ENCODE measurements around the gene GABBR2.

The GABBR2 gene

GRCh38 chr9:98485706-98486105, 223.0 kb downstream of the GABBR2 start:
- Histone ChIP-seq H3K36me3 (ENCODE audit: control insufficient read depth, insufficient read depth, low read length) (no peaks in the 10 kb centered on the region), H3K27me3 (ENCODE audit: control insufficient read depth, insufficient read depth, low read length) (no peaks in the 10 kb centered on the region), H3K4me1 (ENCODE audit: control insufficient read depth, insufficient read depth, low read length) (no peaks in the 10 kb centered on the region), H3K4me3 (ENCODE audit: low read length) (no peak overlapping the region), H3K27ac (ENCODE audit: low read length) (no peak overlapping the region), H3K9me3 (ENCODE audit: control insufficient read depth, insufficient read depth, low read length) (no peaks in the 10 kb centered on the region)
- no peak for DNase-seq (ENCODE audit: low read depth, low spot score)
- WGBS (ENCODE audit: insufficient coverage, insufficient read length), result no CpG with 5 or more reads among the region's 4 CpGs

DNA sequence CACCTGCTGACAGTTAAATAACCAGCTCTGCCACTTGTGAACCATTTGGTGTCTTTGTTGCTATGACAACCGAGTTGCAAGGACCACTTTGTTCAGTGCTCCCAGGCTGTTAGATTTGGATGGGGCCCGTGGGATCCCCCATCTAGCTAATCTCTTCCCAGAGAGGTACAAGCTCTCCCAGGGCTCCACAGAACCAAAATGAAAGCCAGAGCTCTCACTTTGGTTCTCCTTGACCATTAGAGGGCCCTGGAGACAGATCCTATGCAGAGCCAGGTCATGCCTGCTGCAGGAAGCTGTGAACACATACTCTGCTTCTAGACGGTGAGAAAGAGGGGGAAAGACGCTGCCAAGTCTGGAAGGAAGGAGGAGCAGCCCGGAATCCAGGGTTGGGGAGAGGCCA, 224.6 kb downstream of the GABBR2 start:
- Histone ChIP-seq H3K9me3 (ENCODE audit: control insufficient read depth, insufficient read depth, low read length) (no peaks in the 10 kb centered on the region), H3K4me1 (ENCODE audit: control insufficient read depth, insufficient read depth, low read length) (no peaks in the 10 kb centered on the region), H3K27ac (ENCODE audit: low read length) (no peak overlapping the region), H3K27me3 (ENCODE audit: control insufficient read depth, insufficient read depth, low read length) (no peaks in the 10 kb centered on the region), H3K36me3 (ENCODE audit: control insufficient read depth, insufficient read depth, low read length) (no peaks in the 10 kb centered on the region), H3K4me3 (ENCODE audit: low read length) (no peak overlapping the region)
- no peak for DNase-seq (ENCODE audit: low read depth, low spot score)
- no CpG with 5 or more reads among the region's 5 CpGs for WGBS (ENCODE audit: insufficient coverage, insufficient read length)

DNA sequence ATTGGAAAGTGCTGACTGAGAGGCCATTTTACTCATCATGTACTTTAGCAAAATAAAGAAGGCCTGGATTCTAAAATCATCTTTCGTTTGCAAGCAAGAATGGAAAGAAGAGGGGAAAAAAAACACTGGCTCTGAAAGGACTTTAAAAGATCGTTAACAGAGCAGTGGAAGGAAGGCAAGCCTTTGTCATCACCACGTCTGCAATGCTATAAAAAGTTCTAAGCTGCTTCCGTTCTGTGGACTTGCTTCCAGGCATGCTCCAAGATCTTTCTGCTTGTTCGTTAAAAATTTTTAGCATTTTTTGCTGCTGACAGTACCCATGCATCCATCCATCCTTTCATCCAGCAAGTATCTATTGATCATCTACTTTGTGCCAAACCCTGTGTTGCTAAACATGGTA, 226.5 kb downstream of the GABBR2 start:
- Histone ChIP-seq H3K4me1 (ENCODE audit: control insufficient read depth, insufficient read depth, low read length) (no peaks in the 10 kb centered on the region), H3K27ac (ENCODE audit: low read length) (no peak overlapping the region), H3K36me3 (ENCODE audit: control insufficient read depth, insufficient read depth, low read length) (no peaks in the 10 kb centered on the region), H3K4me3 (ENCODE audit: low read length) (no peak overlapping the region), H3K9me3 (ENCODE audit: control insufficient read depth, insufficient read depth, low read length) (no peaks in the 10 kb centered on the region), H3K27me3 (ENCODE audit: control insufficient read depth, insufficient read depth, low read length) (no peaks in the 10 kb centered on the region)
- DNase-seq (ENCODE audit: low read depth, low spot score), result no peak
- WGBS (ENCODE audit: insufficient coverage, insufficient read length), result no CpG with 5 or more reads among the region's 5 CpGs

- Histone ChIP-seq H3K4me3 (ENCODE audit: low read length) (no peak overlapping the region), H3K4me1 (ENCODE audit: control insufficient read depth, insufficient read depth, low read length) (no peaks in the 10 kb centered on the region), H3K27me3 (ENCODE audit: control insufficient read depth, insufficient read depth, low read length) (no peaks in the 10 kb centered on the region), H3K9me3 (ENCODE audit: control insufficient read depth, insufficient read depth, low read length) (no peaks in the 10 kb centered on the region), H3K27ac (ENCODE audit: low read length) (no peak overlapping the region), H3K36me3 (ENCODE audit: control insufficient read depth, insufficient read depth, low read length) (no peaks in the 10 kb centered on the region)
- DNase-seq (ENCODE audit: low read depth, low spot score), result no peak
- no CpG with 5 or more reads among the region's 5 CpGs for WGBS (ENCODE audit: insufficient coverage, insufficient read length)
Observed at GRCh38 chr9:98481676-98482075, 227.1 kb downstream of the GABBR2 start.

- no peak for DNase-seq (ENCODE audit: low read depth, low spot score)
- WGBS (ENCODE audit: insufficient coverage, insufficient read length), result no CpG with 5 or more reads among the region's 5 CpGs
Observed at GRCh38 chr9:98479967-98480847, 228.5 kb downstream of the GABBR2 start.

DNA sequence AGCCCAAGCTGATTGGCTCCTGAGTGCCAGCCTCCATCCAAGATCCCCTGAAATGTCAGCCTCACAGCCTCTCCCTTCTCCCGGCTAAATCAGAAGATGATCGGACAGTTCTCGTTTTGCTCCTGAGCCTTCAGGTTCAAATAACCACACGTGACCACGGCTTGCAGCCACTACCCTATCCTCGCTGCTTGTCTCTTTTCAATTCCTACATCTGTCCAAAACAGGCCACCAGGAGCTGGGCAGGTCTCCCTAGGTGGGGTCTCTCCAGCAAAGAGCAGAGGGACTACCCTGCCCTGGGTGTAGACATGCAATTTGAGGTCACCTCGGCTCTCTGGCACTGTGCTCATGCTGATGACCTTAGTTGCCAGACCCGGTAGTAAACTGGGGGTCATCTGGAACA, 229.3 kb downstream of the GABBR2 start:
- no peaks in the 10 kb centered on the region for H3K27me3 ChIP-seq (ENCODE audit: control insufficient read depth, insufficient read depth, low read length)
- no peaks in the 10 kb centered on the region for H3K36me3 ChIP-seq (ENCODE audit: control insufficient read depth, insufficient read depth, low read length)
- H3K9me3 ChIP-seq (ENCODE audit: control insufficient read depth, insufficient read depth, low read length), result no peaks in the 10 kb centered on the region
- WGBS (ENCODE audit: insufficient coverage, insufficient read length), result no CpG with 5 or more reads among the region's 8 CpGs
- no peaks in the 10 kb centered on the region for H3K4me1 ChIP-seq (ENCODE audit: control insufficient read depth, insufficient read depth, low read length)
- DNase-seq (ENCODE audit: low read depth, low spot score), result no peak
- H3K27ac ChIP-seq (ENCODE audit: low read length), result no peak overlapping the region
- H3K4me3 ChIP-seq (ENCODE audit: low read length), result no peak overlapping the region

More at GRCh38 chr9:98479967-98480847, 228.5 kb downstream of the GABBR2 start:
- H3K9me3 ChIP-seq (ENCODE audit: control insufficient read depth, insufficient read depth, low read length), result no peaks in the 10 kb centered on the region
- H3K27ac ChIP-seq (ENCODE audit: low read length), result no peak overlapping the region
- no peak overlapping the region for H3K4me3 ChIP-seq (ENCODE audit: low read length)
- H3K4me1 ChIP-seq (ENCODE audit: control insufficient read depth, insufficient read depth, low read length), result no peaks in the 10 kb centered on the region
- H3K36me3 ChIP-seq (ENCODE audit: control insufficient read depth, insufficient read depth, low read length), result no peaks in the 10 kb centered on the region
- H3K27me3 ChIP-seq (ENCODE audit: control insufficient read depth, insufficient read depth, low read length), result no peaks in the 10 kb centered on the region

- Histone ChIP-seq H3K4me1 (ENCODE audit: control insufficient read depth, insufficient read depth, low read length) (no peaks in the 10 kb centered on the region), H3K9me3 (ENCODE audit: control insufficient read depth, insufficient read depth, low read length) (no peaks in the 10 kb centered on the region), H3K36me3 (ENCODE audit: control insufficient read depth, insufficient read depth, low read length) (no peaks in the 10 kb centered on the region), H3K4me3 (ENCODE audit: low read length) (no peak overlapping the region), H3K27me3 (ENCODE audit: control insufficient read depth, insufficient read depth, low read length) (no peaks in the 10 kb centered on the region), H3K27ac (ENCODE audit: low read length) (no peak overlapping the region)
- no CpG with 5 or more reads among the region's 5 CpGs for WGBS (ENCODE audit: insufficient coverage, insufficient read length)
- DNase-seq (ENCODE audit: low read depth, low spot score), result no peak
Observed at GRCh38 chr9:98477884-98478283, 230.9 kb downstream of the GABBR2 start.

- H3K9me3 ChIP-seq (ENCODE audit: control insufficient read depth, insufficient read depth, low read length), result no peaks in the 10 kb centered on the region
- H3K4me1 ChIP-seq (ENCODE audit: control insufficient read depth, insufficient read depth, low read length), result no peaks in the 10 kb centered on the region
- no peaks in the 10 kb centered on the region for H3K36me3 ChIP-seq (ENCODE audit: control insufficient read depth, insufficient read depth, low read length)
- H3K27me3 ChIP-seq (ENCODE audit: control insufficient read depth, insufficient read depth, low read length), result no peaks in the 10 kb centered on the region
- no peak for DNase-seq (ENCODE audit: low read depth, low spot score)
- H3K4me3 ChIP-seq (ENCODE audit: low read length), result no peak overlapping the region
- no peak overlapping the region for H3K27ac ChIP-seq (ENCODE audit: low read length)
- WGBS (ENCODE audit: insufficient coverage, insufficient read length), result no CpG with 5 or more reads among the region's 2 CpGs
Observed at GRCh38 chr9:98472216-98472615, 236.5 kb downstream of the GABBR2 start.

GRCh38 chr9:98471185-98471584, 237.6 kb downstream of the GABBR2 start:
- H3K4me1 ChIP-seq (ENCODE audit: control insufficient read depth, insufficient read depth, low read length), result no peaks in the 10 kb centered on the region
- no peak overlapping the region for H3K27ac ChIP-seq (ENCODE audit: low read length)
- no peaks in the 10 kb centered on the region for H3K36me3 ChIP-seq (ENCODE audit: control insufficient read depth, insufficient read depth, low read length)
- H3K27me3 ChIP-seq (ENCODE audit: control insufficient read depth, insufficient read depth, low read length), result no peaks in the 10 kb centered on the region
- H3K9me3 ChIP-seq (ENCODE audit: control insufficient read depth, insufficient read depth, low read length), result no peaks in the 10 kb centered on the region
- WGBS (ENCODE audit: insufficient coverage, insufficient read length), result no CpG with 5 or more reads among the region's 3 CpGs
- H3K4me3 ChIP-seq (ENCODE audit: low read length), result no peak overlapping the region
- no peak for DNase-seq (ENCODE audit: low read depth, low spot score)

DNA sequence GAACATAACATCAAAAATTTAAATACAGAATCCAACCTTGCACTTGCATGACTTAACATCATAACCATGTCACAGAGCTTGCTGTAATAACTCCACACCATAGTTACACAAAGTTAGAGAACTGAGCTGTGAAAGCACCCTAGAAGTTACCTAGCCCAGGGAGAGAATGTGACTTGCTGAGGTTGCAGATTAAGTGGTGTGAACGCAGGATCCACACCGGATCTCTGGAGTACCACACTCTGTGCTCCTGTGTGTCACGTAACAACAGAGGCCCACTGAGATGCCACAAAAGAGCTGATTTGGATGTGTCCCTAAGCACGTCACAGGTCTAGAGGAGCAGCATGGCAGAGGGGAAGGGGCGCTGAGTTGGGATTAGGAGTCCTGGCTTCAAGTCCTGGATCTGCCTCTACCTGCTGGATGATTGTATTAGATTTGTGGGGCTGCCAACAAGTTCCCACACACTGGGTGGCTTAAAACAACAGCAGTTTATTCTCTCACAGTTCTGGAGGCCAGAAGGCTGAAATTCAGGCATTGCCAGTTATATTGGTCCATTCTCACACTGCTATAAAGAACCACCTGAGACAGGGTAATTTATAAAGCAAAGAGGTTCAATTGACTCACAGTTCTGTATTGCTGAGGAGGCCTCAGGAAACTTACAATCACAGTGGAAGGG, 240.0 kb downstream of the GABBR2 start:
- DNase-seq (ENCODE audit: low read depth, low spot score), result no peak
- no peak overlapping the region for H3K27ac ChIP-seq (ENCODE audit: low read length)
- no peak overlapping the region for H3K4me3 ChIP-seq (ENCODE audit: low read length)
- H3K9me3 ChIP-seq (ENCODE audit: control insufficient read depth, insufficient read depth, low read length), result no peaks in the 10 kb centered on the region
- no peaks in the 10 kb centered on the region for H3K27me3 ChIP-seq (ENCODE audit: control insufficient read depth, insufficient read depth, low read length)
- no CpG with 5 or more reads among the region's 5 CpGs for WGBS (ENCODE audit: insufficient coverage, insufficient read length)
- no peaks in the 10 kb centered on the region for H3K4me1 ChIP-seq (ENCODE audit: control insufficient read depth, insufficient read depth, low read length)
- no peaks in the 10 kb centered on the region for H3K36me3 ChIP-seq (ENCODE audit: control insufficient read depth, insufficient read depth, low read length)
